Caco-2 (cell line): ENCODE results near the gene PJA2. TPM values are rescaled to one million over a fixed set of nuclear protein-coding genes. Genes with fewer than 3 reads are reported as not detected.
"Not testable (repeated sequence)": the region's sequence is repeated elsewhere in the genome, so short reads cannot be mapped to it uniquely, and the experiment has no call there.

Source experiments
- BruUV-seq: library from RNA; stranded (reverse); fragments of 400-500 nt; replicated peaks from 2 replicates; lab custom pipeline; 2021; lab: Mats Ljungman, UMichigan
- CTCF ChIA-PET: fragments of 300-600 bp; sonication (Branson Sonifier 250); formaldehyde crosslinking; loops from one replicate; lab custom pipeline; 2022; ENCODE audit warnings: antibody characterized with exemption; lab: Charles Lee
- POLR2A ChIA-PET: fragments of 300-600 bp; sonication (Branson Sonifier 250); formaldehyde crosslinking; loops from one replicate; lab custom pipeline; 2022; ENCODE audit warnings: antibody characterized with exemption; lab: Charles Lee
- DNase-seq, 2 experiments: peaks; one replicate each; pipeline versions ENCODE4 v3.0.0 to v3.0.0-alpha.2; 2020 to 2022
- H3K27me3 ChIP-seq: replicated peaks from 2 replicates; pipeline ENCODE4 v1.6.0; 2011; ENCODE audit warnings: low read length; ENCODE audit not compliant: control insufficient read depth, insufficient read depth
- H3K36me3 ChIP-seq: 2 replicates; pipeline ENCODE4 v1.5.1; 2011; ENCODE audit warnings: low read length; ENCODE audit not compliant: control insufficient read depth, insufficient read depth
- H3K4me1 ChIP-seq: fragments of 250-450 bp; sonication (Bioruptor Pico); 2 replicates; pipeline ENCODE4 v1.5.1; 2020; ENCODE audit warnings: mild to moderate bottlenecking
- H3K4me3 ChIP-seq: 2 replicates; pipeline ENCODE4 v1.5.1; 2011; ENCODE audit warnings: low read depth, mild to moderate bottlenecking, control low read depth, low read length
- H3K9me3 ChIP-seq: fragments of 250-450 bp; sonication (Bioruptor Pico); 2 replicates; pipeline ENCODE4 v1.5.1; 2020; ENCODE audit warnings: mild to moderate bottlenecking, moderate library complexity
- H3K27ac Mint-ChIP-seq: one replicate; pipeline ENCODE4 v1.8.0; 2022; ENCODE audit warnings: mixed read lengths; ENCODE audit not compliant: unreplicated experiment
- H3K27me3 Mint-ChIP-seq: one replicate; pipeline ENCODE4 v1.8.0; 2022; ENCODE audit warnings: mixed read lengths; ENCODE audit not compliant: insufficient read depth, unreplicated experiment
- H3K36me3 Mint-ChIP-seq: one replicate; pipeline ENCODE4 v1.8.0; 2022; ENCODE audit warnings: mild to moderate bottlenecking, mixed read lengths; ENCODE audit not compliant: insufficient read depth, unreplicated experiment
- H3K4me1 Mint-ChIP-seq: one replicate; pipeline ENCODE4 v1.8.0; 2022; ENCODE audit warnings: low read depth, mixed read lengths; ENCODE audit not compliant: unreplicated experiment
- H3K4me3 Mint-ChIP-seq: one replicate; pipeline ENCODE4 v1.8.0; 2022; ENCODE audit warnings: mild to moderate bottlenecking, moderate library complexity, mixed read lengths; ENCODE audit not compliant: unreplicated experiment
- H3K9me3 Mint-ChIP-seq: one replicate; pipeline ENCODE4 v1.8.0; 2022; ENCODE audit warnings: mixed read lengths; ENCODE audit not compliant: unreplicated experiment
- CTCF ChIP-seq, 2 experiments: fragments of 200-600 bp in 1 of 2; IDR thresholded peaks; 1 replicate in 1 of 2; 2 replicates in 1 of 2; pipeline versions ENCODE4 v1.5.1 to v1.8.0; 2011 to 2022; ENCODE audit warnings: antibody characterized with exemption in 1 of 2, control low read depth in 1 of 2, inconsistent platforms in 1 of 2, low read depth in 1 of 2, low read length in 1 of 2, mild to moderate bottlenecking in 1 of 2, moderate library complexity in 1 of 2; ENCODE audit not compliant: insufficient read depth in 1 of 2, severe bottlenecking in 1 of 2, unreplicated experiment in 1 of 2
- intact Hi-C: fragments of 100-400 bp; cut with micrococcal nuclease; formaldehyde crosslinking; loops from one replicate; pipeline ENCODE4 v1.10.0; 2022; ENCODE audit not compliant: unreplicated experiment
- total RNA-seq: library from RNA; stranded (reverse); gene quantifications from 2 replicates; pipeline ENCODE4 v1.2.3, GENCODE V29; 2022

PJA2 gene
- total RNA-seq, 1 experiment from 2014 or later = 34.2 TPM

- no peak overlapping the region for H3K27ac Mint-ChIP-seq
- no peak overlapping the region for H3K4me3 ChIP-seq
- H3K27me3 ChIP-seq = no peaks in the 10 kb centered on the region
- no peaks in the 10 kb centered on the region for H3K9me3 ChIP-seq
- H3K4me3 Mint-ChIP-seq = no peak overlapping the region
- ChIA-PET CTCF (no interaction called here), POLR2A (interaction anchor here (0.8 kb wide), 1 partner anchor 10 kb away, joined by 8 read pairs; no protein-coding TSS in a partner anchor)
- no peaks in the 10 kb centered on the region for H3K4me1 Mint-ChIP-seq
- H3K36me3 Mint-ChIP-seq = no peaks in the 10 kb centered on the region
- no peaks in the 10 kb centered on the region for H3K4me1 ChIP-seq
- DNase-seq = no peak
- BruUV-seq = no TSS peak
- TF ChIP-seq CTCF (IDR thresholded peaks at IDR 0.05; ENCODE audit: insufficient read depth in 1 of 2, low read depth in 1 of 2, low read length in 1 of 2, severe bottlenecking in 1 of 2, unreplicated experiment in 1 of 2) = no peak
- no peaks in the 10 kb centered on the region for H3K36me3 ChIP-seq
- H3K9me3 Mint-ChIP-seq = no peaks in the 10 kb centered on the region
- peaks cover 8% of the 10 kb centered on the region for H3K27me3 Mint-ChIP-seq
- intact Hi-C loops = loop anchor here (10.0 kb wide), 1 partner anchor 494 kb away; no protein-coding TSS in a partner anchor
These were observed 9.1 kb upstream of the PJA2 start for GRCh38 chr5:109418712-109419352.

- TF ChIP-seq CTCF (IDR thresholded peaks at IDR 0.05; ENCODE audit: insufficient read depth in 1 of 2, low read depth in 1 of 2, low read length in 1 of 2, severe bottlenecking in 1 of 2, unreplicated experiment in 1 of 2) = no peak
- no peak overlapping the region for H3K4me3 Mint-ChIP-seq
- no peak for DNase-seq
- ChIA-PET CTCF (no interaction called here), POLR2A (no interaction called here)
- no peaks in the 10 kb centered on the region for H3K9me3 ChIP-seq
- H3K36me3 Mint-ChIP-seq = no peaks in the 10 kb centered on the region
- H3K4me3 ChIP-seq = no peak overlapping the region
- H3K27ac Mint-ChIP-seq = no peak overlapping the region
- no peaks in the 10 kb centered on the region for H3K9me3 Mint-ChIP-seq
- H3K4me1 ChIP-seq = peaks cover under 1% of the 10 kb centered on the region; the same call in 1 of the 2 replicates
- no TSS peak for BruUV-seq
- no peaks in the 10 kb centered on the region for H3K27me3 ChIP-seq
- peaks cover 8% of the 10 kb centered on the region for H3K27me3 Mint-ChIP-seq
- no peaks in the 10 kb centered on the region for H3K4me1 Mint-ChIP-seq
- intact Hi-C loops = loop anchor here (10.0 kb wide), 1 partner anchor 492 kb away; no protein-coding TSS in a partner anchor
- no peaks in the 10 kb centered on the region for H3K36me3 ChIP-seq
These were observed 7.1 kb upstream of the PJA2 start for GRCh38 chr5:109416882-109417281.

- CTCF ChIA-PET, H3K27ac Mint-ChIP-seq, H3K4me3 Mint-ChIP-seq, DNase-seq, POLR2A ChIA-PET, H3K4me1 ChIP-seq, H3K9me3 ChIP-seq, H3K4me3 ChIP-seq, H3K4me1 Mint-ChIP-seq, BruUV-seq, H3K36me3 ChIP-seq, H3K27me3 ChIP-seq, H3K9me3 Mint-ChIP-seq, H3K27me3 Mint-ChIP-seq: not testable (repeated sequence)
- intact Hi-C loops = loop anchor here (5.0 to 10.0 kb wide), 2 partner anchors 489 to 1032 kb away; partner anchors contain the start of gene FBXL17
- peaks cover 16% of the 10 kb centered on the region for H3K36me3 Mint-ChIP-seq
These were observed 4.2 kb upstream of the PJA2 start for GRCh38 chr5:109413921-109414461.
